GM19467 (cell line): ENCODE data around the gene NECTIN1.

Experiments
- ATAC-seq: cut with Tn5 transposase; IDR thresholded peaks from one replicate; pipeline ENCODE4 v1.9.1; 2021; ENCODE audit warnings: mild to moderate bottlenecking, moderate library complexity; ENCODE audit not compliant: unreplicated experiment

Gene NECTIN1

GRCh38 chr11:119734788-119735187 lies 5.8 kb upstream of the NECTIN1 start:
- no peak for ATAC-seq

- ATAC-seq = no peak
Measured at GRCh38 chr11:119730789-119731386, 1.9 kb upstream of the NECTIN1 start.

- no peak for ATAC-seq
Measured at GRCh38 chr11:119729951-119730613, 1.1 kb upstream of the NECTIN1 start.

DNA sequence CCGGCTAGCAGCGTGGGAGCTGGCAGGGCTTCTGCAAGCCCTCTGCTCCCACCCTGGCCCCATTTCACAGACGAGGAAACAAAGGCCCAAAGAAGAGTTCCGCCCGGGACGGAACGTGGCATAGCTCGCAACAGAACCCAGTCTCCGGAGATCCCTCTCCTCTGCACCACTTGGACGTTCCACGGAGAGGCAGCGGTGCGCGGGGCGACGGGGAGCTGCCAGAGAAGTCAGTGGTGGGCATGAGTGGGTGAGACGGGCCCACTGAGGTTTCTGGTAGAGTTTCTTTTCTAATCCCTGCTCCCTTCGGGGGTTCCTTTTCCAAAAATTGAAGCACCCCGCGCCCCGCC lies 554 bp upstream of the NECTIN1 start:
- peak; percentile 6 for ATAC-seq

DNA sequence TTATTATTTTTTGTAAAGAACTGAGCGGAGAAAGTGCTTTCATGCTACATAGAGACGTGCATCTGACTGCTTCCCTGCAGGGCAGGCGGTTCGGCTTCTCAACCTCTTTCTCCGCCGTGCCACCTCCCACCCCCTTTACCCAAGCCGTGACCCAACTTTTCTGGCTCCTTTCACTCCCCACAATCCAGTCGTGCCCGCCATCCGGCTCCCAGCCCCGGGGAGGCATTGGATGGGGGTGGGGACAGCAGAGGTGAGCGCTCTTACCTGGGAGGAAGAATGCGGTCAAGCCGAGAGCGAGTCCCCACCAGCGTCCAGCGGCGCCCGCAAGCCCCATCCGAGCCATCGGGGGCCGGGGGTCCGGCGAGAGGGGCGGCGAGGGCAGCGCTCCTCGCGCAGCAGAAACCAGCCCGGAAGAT lies 781 bp downstream of the NECTIN1 start:
- no peak for ATAC-seq

DNA sequence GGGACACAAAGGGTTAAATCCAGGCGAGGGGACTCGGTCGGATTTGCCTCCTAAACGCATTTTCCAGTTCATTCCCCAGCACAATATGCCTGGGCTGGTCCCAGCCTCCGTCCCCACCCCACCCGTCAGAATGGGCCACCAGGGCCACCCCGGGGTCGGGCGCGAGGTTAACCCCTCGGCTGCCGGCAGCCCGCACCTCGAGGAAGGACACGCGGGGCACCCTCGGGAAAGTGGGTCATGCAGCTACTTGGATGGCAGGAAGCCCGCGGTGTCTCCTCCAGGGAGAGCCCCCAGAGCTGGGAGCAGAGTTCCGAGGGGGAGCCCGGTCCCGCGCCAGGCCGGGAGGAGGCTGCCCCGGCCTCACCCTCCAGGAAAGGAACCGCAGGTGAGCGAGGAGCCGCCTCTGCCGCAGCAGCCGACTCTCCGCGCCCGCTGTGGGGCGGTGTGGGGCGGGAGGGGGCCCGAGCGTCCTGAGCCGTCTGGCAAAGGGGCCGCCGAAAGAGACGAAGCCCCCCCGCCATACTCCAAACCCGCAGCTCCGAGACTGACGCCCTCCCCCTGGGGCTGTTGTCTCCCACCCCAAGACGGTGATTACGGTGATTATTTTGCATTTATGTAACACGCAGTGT lies 1.4 kb downstream of the NECTIN1 start:
- ATAC-seq = no peak

DNA sequence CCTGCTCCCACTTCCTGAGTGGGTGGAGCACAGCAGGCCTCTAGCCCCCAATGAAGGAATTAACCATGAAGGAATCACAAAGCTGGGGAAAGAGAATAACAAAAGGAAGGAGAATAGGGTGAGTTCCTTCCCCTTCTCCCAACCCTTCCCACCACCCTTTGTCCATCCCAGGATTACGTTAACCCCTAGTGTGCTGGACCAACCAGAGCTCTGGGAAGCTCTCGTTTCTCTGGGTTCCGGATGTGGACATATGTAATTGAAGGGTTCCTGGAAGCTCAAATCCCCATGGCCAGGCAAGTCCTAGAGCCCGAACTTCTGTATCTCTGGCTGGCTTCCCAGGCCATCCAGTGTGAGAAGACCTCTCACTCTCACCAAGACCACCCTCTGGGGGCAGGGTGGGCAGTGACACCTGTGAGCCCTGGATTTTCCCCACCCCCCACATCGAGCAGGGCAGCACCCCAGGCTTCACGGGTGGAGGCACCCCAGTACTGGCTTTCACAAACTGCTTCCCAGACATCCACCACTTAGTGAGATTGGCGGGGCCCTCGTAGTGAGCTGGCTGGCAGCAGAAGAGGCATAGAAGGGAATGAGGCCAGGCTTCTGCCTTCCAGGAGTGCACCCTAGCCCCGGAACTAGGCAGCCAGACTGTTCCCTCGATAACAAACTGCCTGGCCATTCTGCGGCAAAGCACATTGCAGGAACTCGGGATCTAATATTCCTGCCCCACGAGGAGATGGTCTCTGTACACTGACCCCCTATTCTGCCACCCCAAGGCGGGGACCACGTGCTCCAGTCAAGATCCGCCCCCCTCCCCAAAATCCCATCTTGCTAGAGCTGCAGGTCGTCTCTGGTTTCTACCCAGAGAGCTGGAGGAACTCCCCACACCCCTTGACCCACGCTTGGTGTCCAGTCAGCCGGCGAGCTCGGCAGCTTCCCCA lies 2.1 kb downstream of the NECTIN1 start:
- no peak for ATAC-seq

DNA sequence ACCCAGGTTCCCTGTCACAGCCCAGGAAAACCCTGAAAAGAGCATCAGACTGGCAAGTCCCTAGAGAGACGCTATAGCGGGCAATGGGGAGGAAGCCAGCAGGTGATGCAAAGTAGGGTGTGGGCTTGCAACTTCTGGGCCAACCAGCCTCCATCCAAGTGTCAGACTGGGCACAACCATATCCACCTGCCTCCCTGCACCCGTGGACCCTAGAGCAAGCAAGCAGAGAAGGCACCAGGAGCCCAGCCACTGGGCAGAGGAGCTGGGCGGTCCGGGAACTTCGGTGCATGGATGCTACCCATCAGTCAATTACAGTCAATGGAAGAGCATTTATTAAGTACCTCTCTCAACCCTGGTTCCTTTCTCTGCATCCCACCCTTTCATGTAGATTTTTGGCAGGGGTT lies 2.8 kb downstream of the NECTIN1 start:
- ATAC-seq = no peak

- ATAC-seq = no peak
Measured at GRCh38 chr11:119724956-119725355, 4.0 kb downstream of the NECTIN1 start.

DNA sequence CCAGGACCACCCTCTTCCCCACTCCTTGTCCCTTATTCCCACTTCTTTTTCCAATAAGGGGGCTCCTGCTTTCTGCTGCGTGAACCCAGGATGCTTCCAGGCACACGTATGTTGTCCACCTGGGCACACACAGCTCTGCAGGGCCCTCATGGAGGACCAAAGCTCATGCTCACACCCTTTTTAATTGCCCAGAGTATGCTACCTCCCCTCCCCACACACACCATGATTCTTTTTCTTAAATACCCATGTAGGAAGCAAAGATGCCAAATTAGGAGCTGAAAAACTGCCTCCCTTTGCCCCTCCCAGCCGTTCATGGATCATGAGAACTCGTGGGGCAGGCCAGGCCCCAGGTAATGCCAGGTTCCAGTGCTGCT lies 5.1 kb downstream of the NECTIN1 start:
- no peak for ATAC-seq

- no peak for ATAC-seq
Measured at GRCh38 chr11:119723243-119723951, 5.6 kb downstream of the NECTIN1 start.

DNA sequence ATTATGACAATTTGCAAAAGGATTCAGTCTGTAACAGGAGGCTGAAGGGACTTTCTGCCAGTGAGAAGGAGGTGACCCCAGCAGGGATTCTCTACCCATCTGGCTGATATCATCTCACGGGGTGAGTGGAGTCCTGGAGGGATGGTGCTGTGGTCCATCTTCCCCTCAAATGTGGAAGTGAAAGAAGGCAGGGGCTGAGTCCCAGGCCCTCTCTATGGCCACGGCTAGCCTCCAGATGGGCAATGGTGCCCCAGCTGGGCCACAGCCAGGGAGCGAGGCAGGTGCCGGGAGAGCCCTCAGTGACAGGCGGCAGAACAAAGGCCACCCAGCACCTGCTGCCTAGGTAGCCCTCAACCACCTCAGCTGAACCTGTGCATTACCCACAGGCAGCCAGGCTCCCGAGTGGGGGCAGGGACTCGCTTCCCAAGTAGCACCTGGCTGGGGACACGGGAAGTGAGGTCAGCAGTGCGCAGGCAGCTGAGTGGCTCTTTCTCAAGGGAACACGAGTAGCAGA lies 6.7 kb downstream of the NECTIN1 start:
- no peak for ATAC-seq

GRCh38 chr11:119721129-119722120 lies 7.6 kb downstream of the NECTIN1 start:
- ATAC-seq = no peak

DNA sequence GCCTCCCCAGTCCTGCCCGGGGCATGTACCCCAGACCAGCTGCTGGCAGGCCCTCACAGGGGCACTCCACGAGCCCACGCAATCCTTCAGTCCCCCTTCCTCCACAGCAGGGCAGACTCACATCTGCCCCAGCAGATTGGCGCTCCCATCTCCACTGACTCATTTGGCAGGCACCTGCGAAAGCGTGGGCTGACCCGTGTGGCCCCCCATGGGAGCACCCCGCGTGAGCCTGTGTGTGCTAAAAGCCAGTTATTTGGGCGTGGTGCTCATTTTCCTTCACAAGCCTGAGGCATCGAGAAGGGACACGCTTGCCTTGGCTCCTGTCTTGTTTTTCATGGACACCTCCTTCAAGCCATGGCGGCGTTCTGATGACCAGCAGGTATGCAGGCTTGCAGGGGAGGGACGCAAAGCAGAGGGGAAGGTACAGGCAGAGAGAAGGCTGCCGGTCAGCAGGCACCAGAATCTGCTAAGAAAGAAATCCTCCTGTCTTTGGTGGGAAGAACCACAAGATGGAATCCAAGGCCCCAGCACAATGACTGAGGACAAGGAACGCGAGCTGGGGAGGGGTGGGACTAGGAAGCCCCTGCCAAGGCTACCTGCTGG lies 8.6 kb downstream of the NECTIN1 start:
- no peak for ATAC-seq

DNA sequence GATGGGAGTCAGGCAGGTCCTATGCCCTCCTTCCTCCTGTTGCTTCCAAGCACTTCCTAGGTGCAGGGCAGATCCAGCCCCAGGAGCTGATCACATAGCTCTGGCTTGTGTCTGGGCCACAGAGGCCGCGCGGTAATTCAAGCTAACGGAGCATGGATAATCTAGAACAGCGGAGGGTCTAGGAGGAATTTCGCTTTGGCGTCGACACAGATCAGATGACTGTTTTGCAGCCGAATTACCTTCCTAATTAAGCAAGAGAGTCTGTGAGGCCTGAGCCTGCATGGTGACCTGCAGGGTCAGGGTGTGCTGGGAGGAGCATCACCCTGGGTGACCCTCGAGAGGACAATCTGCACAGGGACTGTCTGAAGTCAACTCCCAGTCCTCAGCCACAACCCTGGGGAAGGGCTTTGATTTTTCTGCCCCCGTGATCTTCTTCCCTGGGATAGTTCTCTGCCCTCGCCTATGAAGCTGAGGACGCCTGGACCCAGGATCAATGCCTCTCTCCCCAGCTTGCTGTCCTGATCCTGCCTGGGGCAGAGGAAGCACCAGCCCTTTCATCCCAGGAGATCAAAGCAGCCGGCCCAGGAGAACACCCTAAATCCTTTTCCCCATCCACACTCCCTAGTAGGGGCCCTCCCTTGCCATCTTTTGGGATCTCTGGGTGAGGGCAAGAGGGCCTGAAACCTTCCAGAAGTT lies 11.0 kb downstream of the NECTIN1 start:
- no peak for ATAC-seq

DNA sequence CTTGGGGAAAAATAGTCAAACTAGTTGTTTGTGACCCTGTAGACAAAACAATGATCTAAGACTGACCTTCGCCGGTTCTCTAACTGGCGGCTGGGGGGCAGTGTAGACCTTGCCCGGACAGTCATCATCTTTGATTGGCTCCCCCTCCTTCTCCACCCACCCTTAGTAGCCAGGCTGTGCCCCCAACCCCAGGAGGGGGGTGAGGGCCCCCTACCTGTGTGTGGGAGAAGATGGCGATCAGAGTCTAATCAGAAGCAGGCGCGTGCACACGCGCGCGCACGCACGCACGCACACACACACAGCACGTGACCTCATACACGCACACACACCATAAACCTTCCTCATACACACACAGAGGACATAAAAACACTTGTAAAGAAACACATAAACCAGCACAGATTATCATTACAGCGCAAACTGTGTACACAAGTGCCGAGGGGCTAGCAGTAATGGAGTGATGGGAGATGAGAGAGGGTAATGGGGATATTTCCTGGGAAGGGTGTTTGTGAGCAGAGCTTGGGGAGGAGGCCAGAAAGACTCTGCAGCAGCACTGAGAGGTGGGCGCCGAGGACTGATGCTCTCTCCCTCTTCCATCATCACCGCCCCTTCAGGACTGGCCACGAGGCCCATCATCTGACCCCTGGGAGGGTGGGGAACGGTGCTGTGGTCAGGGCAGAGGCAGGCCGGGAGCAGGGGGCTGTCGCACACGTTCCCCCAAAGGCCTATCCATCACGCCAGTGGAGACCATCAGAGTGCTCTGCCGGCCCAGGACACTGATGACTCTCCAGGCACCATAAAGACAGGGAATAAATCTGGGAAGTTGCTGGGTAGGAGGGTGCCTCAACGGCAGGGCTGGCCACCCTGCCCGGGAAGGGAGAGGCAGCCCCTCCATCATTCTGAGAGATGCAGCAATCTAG lies 12.2 kb downstream of the NECTIN1 start:
- ATAC-seq = no peak

- ATAC-seq = no peak
Measured at GRCh38 chr11:119714590-119714989, 14.4 kb downstream of the NECTIN1 start.
